ENCODE measurements around the gene GAREM1.

- TF ChIP-seq CTCF (IDR thresholded peaks at IDR 0.05) = no peak
- no peak for TF ChIP-seq EZH2 (IDR thresholded peaks at IDR 0.05)
Observed at GRCh38 chr18:32303400-32303799, 167.3 kb downstream of the GAREM1 start.

All from neural progenitor cell (in vitro differentiated cells).